Gastrocnemius medialis (tissue), 4 donors: Measurements from ENCODE around the gene LNX1.

Experiments used
- POLR2A ChIP-seq, 2 donors: fragments of 450-650 bp; IDR thresholded peaks; one replicate each; pipeline ENCODE4 v1.6.1; 2017; ENCODE audit warnings: antibody characterized with exemption in 2 of 2, mild to moderate bottlenecking in 2 of 2, moderate library complexity in 2 of 2
- TF ChIP-seq, protein P1 (sequence below), 5 experiments: fragments of 450-650 bp in 3 of 5; fragments of 200-600 bp in 2 of 5; sonication (generic) in 2 of 5; IDR thresholded peaks in 4 of 5; conservative IDR thresholded peaks in 1 of 5; 1 replicate in 4 of 5; 2 replicates in 1 of 5; pipeline ENCODE4 v1.5.1; 2016 to 2019; ENCODE audit warnings: antibody characterized with exemption in 5 of 5, mild to moderate bottlenecking in 3 of 5, moderate library complexity in 3 of 5

DNA sequence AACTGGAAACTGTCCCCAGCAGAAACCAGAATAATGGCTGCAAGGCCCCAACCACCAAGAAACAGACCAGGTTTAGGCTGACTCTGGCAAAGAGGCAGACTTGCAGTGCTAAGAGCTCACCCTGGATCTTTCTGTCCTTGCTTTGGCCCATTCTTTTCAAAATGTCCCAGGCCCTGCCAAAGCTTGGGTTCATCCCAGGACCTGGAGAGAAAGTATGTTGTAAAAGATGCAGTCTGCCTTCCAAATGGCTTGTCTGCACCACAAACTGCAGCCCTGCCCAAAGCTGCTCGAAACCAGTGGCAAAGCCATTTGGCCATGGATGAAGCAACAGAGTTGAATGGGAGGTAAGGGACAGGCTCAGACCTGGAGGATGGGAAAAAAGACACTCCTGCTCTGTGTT lies 38.0 kb upstream of the LNX1 start:
- TF ChIP-seq, protein P1, sequence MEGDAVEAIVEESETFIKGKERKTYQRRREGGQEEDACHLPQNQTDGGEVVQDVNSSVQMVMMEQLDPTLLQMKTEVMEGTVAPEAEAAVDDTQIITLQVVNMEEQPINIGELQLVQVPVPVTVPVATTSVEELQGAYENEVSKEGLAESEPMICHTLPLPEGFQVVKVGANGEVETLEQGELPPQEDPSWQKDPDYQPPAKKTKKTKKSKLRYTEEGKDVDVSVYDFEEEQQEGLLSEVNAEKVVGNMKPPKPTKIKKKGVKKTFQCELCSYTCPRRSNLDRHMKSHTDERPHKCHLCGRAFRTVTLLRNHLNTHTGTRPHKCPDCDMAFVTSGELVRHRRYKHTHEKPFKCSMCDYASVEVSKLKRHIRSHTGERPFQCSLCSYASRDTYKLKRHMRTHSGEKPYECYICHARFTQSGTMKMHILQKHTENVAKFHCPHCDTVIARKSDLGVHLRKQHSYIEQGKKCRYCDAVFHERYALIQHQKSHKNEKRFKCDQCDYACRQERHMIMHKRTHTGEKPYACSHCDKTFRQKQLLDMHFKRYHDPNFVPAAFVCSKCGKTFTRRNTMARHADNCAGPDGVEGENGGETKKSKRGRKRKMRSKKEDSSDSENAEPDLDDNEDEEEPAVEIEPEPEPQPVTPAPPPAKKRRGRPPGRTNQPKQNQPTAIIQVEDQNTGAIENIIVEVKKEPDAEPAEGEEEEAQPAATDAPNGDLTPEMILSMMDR (IDR thresholded peaks at IDR 0.05 in 4 of 5, conservative IDR thresholded peaks at IDR 0.05 in 1 of 5): no peak
- TF ChIP-seq POLR2A (IDR thresholded peaks at IDR 0.05): no peak
